HG02943 (cell line): ENCODE measurements around the gene FAM229A.
"Not testable (repeated sequence)": the region's sequence is repeated elsewhere in the genome, so short reads cannot be mapped to it uniquely, and the experiment has no call there.

Experiments used
- ATAC-seq: cut with Tn5 transposase; IDR thresholded peaks from one replicate; pipeline ENCODE4 v1.9.1; 2021; ENCODE audit warnings: mild to moderate bottlenecking, low read depth, moderate library complexity; ENCODE audit not compliant: unreplicated experiment

Gene FAM229A

DNA sequence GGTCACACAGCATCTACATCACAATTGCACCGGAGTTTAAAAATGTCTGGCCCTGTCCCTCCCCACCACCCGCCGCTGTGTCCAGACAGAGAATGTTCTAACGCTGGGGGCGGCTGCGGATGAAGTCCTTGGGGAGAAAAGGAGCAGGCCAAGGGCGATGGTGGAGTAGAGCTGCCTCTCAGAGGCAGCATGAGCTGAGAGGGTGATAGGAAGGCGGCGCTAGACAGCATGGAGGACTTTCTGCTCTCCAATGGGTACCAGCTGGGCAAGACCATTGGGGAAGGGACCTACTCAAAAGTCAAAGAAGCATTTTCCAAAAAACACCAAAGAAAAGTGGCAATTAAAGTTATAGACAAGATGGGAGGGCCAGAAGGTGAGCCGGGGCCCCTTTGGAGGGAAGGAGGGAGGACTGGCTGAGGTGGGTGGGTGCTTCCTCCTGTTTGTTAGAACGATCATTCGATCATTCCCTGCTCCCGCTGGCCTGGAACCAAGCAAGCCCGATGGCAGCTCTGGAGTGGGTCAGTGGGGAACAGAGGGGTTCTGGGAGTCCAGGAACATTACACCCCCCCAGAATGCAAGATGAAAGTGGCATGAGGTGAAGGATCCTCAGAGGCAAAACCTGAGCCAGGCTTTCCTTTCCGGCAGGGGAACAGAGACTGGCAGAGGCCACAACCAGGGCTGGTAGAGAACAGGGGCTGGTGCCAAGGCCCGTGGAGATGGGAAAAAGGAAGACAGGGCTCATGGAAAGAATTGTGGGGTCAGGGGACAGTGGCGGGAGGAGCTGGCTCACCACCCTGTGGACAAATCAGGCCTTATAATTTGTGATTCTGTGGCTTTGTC, at the start of gene FAM229A, which contains the start of gene TSSK3:
TSS of gene FAM229A (minus strand) at position 12 of the 840 bp plus-strand sequence. CDS start 394 bp downstream, outside the sequence.
TSS of gene TSSK3 (plus strand) at position 66 of the 840 bp plus-strand sequence. CDS start at position 229, 163 bp downstream.
- ATAC-seq, result no peak

GRCh38 chr1:32411261-32411660, 49.0 kb upstream of the FAM229A start:
- no peak for ATAC-seq

GRCh38 chr1:32406629-32407111, 44.4 kb upstream of the FAM229A start:
- no peak for ATAC-seq

DNA sequence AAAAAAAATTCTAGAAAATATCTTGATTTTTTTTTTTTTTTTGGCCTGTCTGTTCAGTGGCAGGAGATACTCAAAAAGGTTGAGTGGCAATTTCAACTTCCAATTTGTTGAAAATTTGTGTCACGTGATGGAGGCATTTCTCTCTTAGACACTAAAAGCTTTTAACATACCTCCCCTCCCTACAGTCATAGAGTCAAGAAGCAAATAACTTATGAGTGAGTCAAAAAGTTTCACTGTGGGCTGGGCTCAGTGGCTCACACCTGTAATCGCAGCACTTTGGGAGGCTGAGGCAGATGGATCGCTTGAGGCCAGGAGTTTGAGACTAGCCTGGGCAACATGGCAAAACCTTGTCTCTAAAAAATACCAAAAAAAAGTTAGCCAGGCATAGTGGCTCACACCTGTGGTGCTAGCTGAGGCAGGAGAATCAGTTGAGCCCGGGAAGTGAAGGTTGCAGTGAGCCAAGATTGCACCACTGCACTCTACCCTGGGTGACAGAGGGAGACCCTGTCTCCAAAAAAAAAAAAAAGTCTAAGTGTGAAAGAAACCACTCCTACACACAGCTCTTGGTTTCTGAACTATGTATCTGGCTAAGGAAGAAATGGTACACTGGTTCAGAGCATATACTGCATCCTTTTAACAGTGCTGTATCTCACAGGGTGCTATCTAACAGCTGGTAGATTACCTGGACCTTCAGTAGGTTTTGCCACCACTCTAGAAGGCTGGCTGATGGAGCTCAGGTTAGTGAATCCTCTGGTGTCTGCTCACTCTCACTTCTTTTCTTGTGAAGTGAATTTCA, 43.6 kb upstream of the FAM229A start:
- no peak for ATAC-seq

DNA sequence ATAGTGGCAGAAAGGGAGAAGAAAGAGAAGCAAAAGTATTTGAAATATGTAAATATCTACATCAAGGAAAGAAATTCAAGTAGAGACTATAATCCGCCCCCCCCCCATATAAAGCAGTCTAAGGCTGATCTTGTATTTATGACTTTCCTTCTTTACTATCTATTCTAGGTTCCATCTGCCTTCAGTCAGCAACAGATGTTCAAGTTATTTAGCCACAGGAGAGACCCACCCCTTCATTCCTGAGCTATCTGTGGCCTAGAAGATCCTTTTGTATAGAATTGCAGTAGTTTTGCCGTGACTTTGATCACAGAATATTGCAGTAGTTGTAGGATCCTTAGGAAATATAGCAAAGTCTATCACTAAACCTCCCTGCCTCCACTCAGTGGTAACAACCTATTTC, 42.7 kb upstream of the FAM229A start:
- ATAC-seq, result no peak

GRCh38 chr1:32400876-32401631, 38.8 kb upstream of the FAM229A start:
- no peak for ATAC-seq

DNA sequence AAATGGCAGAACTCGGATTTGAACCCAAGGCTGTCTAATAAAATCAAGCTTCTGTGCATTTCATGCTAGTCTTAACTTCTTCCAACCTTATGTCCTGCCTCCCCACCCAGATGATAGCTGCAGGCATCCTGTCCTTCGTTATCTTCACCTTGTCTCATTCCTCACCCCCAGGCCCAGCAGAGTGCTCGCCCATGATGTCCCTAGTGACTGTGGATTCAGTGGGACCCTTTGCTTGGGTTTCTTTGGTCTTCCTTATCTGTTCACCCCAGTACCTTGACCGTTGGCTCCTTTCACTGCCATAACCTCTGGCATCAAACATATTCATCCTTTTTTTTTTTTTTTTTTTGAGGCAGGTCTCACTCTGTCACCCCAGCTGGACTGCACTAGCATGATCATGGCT, 37.6 kb upstream of the FAM229A start:
- ATAC-seq, result no peak

DNA sequence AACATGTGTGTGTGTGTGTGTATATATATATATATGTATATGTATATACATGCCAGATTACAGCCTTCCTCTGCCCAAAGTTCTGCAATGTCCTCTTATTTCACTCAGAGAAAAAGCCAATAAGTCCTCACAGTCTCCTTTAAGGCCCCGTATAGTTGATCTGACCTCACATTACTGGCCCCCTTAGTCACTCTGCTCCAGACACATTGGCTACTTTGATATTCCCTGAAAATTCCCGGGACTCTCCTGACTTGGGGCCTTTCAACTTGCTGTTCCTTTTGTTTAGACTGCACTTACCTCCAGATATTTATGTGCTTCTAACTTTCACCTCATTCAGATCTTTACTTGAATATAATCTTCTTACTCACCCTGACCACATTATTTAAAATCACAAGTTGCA, 36.1 kb upstream of the FAM229A start:
- no peak for ATAC-seq

GRCh38 chr1:32396524-32396923, 34.2 kb upstream of the FAM229A start:
- ATAC-seq, result not testable (repeated sequence)

DNA sequence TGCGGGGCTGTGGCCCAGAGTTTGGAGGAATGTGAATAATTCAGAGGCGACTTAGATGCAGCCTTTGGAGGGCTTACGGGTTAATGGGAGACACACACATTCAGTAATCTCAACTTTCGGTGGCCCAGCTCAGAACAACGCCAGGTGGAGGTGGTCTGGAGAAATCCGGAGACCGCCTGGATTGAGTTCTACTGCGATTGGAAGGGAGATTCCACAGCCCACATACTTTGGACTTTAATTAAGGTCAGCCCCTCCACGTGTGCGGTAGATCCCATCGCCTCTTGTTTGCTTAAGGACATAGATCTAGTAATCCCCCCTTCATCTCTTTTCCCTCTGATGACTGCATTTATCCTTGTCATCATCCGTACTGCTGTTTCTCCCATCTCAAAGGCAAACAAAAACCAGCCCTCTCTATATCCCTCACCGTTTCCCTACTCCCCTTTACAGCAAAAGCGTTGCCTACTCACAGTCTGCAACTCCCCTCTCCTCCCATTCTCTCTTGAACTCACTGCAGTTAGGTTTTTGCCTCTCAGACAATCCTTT, 32.7 kb upstream of the FAM229A start:
- ATAC-seq, result no peak

DNA sequence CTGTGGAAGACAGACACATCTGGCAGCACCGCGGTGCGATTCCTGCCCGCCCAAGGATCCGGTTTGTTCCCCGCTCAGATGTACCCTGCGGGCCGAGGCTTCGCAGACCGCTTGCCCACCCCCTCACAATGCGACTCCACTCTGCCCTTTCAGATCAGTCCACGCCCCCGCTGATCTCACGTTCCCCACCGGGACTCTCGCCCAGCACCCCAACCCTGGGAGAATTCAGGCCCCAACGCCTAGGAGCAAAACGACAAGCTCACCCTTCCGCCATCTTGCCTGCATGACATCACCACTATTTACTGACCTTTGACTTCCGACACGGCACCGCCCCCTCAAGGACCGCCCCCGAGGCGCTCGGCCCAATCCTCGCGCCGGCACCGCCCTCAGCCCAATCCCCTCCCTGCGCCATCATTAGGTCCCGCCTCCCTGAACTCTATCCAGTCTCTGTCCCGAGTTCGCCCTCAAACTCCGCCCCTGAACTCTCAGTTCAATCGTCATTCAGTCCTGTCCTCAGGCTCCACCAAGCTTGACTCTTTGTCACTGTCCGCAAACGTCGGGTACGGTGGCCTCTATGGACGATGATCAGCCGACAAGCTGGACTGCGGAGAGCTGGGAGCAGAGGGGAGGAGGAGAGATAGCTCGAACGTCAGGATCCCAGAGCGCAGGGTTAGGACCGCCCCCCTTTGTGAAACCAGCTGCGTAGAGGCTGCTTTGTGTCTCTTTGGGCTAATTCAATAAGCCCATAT, 32.0 kb upstream of the FAM229A start, which contains the start of gene BSDC1:
TSS of gene BSDC1 (minus strand) at position 301 of the 749 bp plus-strand sequence. CDS start at position 274, 27 bp downstream.
- peak; percentile 93 for ATAC-seq

DNA sequence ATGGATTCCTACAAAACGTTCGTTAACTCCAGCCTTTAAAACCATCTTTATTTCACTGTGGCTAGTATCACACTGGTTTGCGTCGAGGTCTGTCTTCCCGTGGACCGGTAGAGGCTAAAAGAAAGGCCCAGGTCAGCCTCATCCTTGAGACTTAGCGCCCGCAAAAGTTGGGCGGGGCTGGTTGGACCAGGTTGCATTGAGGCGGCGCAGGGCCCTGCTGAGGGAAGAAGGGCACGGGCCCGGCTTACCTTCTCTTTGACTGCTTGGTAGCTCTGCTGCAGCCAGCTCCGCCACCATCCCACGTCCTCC, 31.5 kb upstream of the FAM229A start:
- ATAC-seq, result peak; percentile 13

DNA sequence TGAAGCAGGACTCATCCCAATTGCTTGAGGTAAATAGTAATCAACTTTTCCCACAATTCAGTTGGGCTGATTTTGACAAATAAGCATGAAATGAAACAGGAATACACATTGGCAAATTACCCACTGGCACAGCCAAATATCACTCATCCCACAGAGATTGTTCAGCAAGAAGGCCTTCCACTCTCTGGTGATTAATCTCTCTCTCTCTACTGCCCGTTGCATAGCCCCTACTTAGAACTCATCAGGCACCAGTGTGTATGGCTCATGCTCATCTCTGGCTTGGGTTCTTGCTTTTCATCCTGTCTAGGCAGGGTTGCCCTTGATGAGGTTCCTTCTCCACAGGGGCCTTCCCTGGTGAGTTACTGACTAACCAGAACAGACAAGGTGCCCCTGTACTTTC, 30.9 kb upstream of the FAM229A start:
- ATAC-seq, result no peak

DNA sequence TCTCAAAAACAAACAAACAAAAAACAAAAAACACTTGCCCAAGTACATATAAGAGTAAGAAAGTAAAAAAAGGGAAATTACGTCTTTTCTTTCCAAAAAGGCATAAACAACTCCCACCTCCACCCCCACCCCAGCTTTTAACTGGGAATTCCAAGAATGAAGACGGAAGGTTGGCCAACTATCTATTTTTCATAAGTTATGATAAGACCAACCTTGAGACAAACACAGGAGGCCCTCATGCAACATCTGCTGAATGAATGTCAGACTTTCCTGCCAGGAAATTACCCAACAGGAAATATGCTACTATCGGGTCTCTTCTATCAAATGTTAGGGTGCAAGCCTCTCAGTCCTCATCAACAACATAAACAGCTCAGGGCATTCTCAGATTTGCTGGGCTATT, 30.0 kb upstream of the FAM229A start:
- no peak for ATAC-seq

- no peak for ATAC-seq
These were observed 28.9 kb upstream of the FAM229A start for GRCh38 chr1:32390904-32391870.

DNA sequence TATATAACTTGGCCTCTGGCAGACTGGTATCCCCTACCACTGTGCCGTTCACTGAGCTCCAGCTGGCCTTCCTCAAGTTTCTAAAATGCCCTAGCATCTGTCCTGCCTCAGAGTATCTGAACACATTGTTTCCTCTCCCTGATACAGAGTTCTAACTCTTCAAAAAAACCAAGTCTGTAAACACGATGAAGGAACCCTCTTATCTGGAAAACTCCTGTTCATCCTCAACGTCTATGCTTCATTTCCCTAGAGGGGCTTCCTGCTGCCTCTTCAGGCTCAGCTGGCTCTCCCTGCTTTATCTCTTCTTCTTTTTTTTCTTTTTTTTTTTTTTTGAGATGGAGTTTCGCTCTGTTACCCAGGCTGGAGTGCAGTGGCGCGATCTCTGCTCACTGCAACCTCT, 26.4 kb upstream of the FAM229A start:
- no peak for ATAC-seq

GRCh38 chr1:32386676-32387392, 24.5 kb upstream of the FAM229A start:
- ATAC-seq, result no peak

DNA sequence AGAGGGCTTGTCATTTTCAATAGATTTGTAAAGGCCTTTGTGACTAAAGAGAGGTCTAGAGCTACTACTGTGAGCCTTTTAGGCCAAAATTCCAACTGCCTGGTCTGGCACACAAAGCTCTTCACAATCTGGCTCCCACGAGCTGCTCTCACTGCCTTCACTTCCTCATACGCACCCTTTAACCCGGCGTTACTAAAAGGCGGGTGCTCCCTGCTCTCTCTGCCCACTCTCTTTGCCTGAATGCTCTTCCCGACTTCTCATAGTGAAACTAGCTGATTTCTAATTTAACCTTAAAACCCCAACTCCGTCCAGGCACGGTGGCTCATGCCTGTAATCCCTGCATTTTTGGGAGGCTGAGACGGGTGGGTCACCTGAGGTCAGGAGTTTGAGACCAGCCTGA, 17.8 kb upstream of the FAM229A start:
- no peak for ATAC-seq
